GM23248 (cell line): ENCODE results near the gene ITIH3. TPM values are rescaled to one million over a fixed set of nuclear protein-coding genes. Genes with fewer than 3 reads are reported as not detected.

Source experiments
- DNase-seq: peaks from one replicate; pipeline ENCODE4 v3.0.0-alpha.2; 2015
- H2AFZ ChIP-seq: fragments of 200-600 bp; sonication (generic); 2 replicates; pipeline ENCODE4 v1.6.1; 2016; ENCODE audit warnings: antibody characterized with exemption
- H3F3A ChIP-seq: fragments of 200-600 bp; sonication (generic); 2 replicates; pipeline ENCODE4 v1.6.1; 2016; ENCODE audit warnings: mild to moderate bottlenecking, antibody characterized with exemption, mixed run types; ENCODE audit not compliant: insufficient read depth
- H3K27ac ChIP-seq: fragments of 200-600 bp; sonication (generic); 2 replicates; pipeline ENCODE4 v1.5.1; 2016; ENCODE audit warnings: mild to moderate bottlenecking
- H3K27me3 ChIP-seq: fragments of 200-600 bp; sonication (generic); replicated peaks from 2 replicates; pipeline ENCODE4 v1.6.1; 2016; ENCODE audit warnings: mild to moderate bottlenecking; ENCODE audit not compliant: insufficient read depth
- H3K36me3 ChIP-seq: fragments of 200-600 bp; sonication (generic); 2 replicates; pipeline ENCODE4 v1.6.1; 2016; ENCODE audit warnings: low read depth, mild to moderate bottlenecking
- H3K4me1 ChIP-seq: fragments of 200-600 bp; sonication (generic); 2 replicates; pipeline ENCODE4 v1.6.1; 2016; ENCODE audit warnings: mild to moderate bottlenecking; ENCODE audit not compliant: insufficient read depth
- H3K4me2 ChIP-seq: fragments of 200-600 bp; sonication (generic); one replicate; pipeline ENCODE4 v1.6.1; 2016; ENCODE audit warnings: mild to moderate bottlenecking; ENCODE audit not compliant: unreplicated experiment
- H3K4me3 ChIP-seq: fragments of 200-600 bp; sonication (generic); 2 replicates; pipeline ENCODE4 v1.5.1; 2016; ENCODE audit warnings: mild to moderate bottlenecking
- H3K79me2 ChIP-seq: fragments of 200-600 bp; sonication (generic); 2 replicates; pipeline ENCODE4 v1.6.1; 2016; ENCODE audit warnings: mild to moderate bottlenecking; ENCODE audit not compliant: insufficient read depth
- H3K9ac ChIP-seq: fragments of 200-600 bp; sonication (generic); 2 replicates; pipeline ENCODE4 v1.6.1; 2016; ENCODE audit warnings: mild to moderate bottlenecking
- H3K9me2 ChIP-seq: fragments of 200-600 bp; sonication (generic); 2 replicates; pipeline ENCODE4 v1.6.1; 2016; ENCODE audit warnings: mixed run types, mild to moderate bottlenecking, moderate library complexity; ENCODE audit not compliant: insufficient read depth
- H3K9me3 ChIP-seq: fragments of 200-600 bp; sonication (generic); one replicate; pipeline ENCODE4 v1.6.1; 2017; ENCODE audit warnings: low read depth
- H4K20me1 ChIP-seq: fragments of 200-600 bp; sonication (generic); 2 replicates; pipeline ENCODE4 v1.6.0; 2016; ENCODE audit not compliant: insufficient read depth
- EZH2 ChIP-seq: fragments of 200-600 bp; sonication (generic); IDR thresholded peaks from 2 replicates; pipeline ENCODE4 v1.6.1; 2018; ENCODE audit warnings: antibody characterized with exemption, mild to moderate bottlenecking; ENCODE audit not compliant: insufficient read depth, poor library complexity, severe bottlenecking
- EZH2phosphoT487 ChIP-seq: fragments of 200-600 bp; sonication (generic); IDR thresholded peaks from 2 replicates; pipeline ENCODE4 v1.6.1; 2018; ENCODE audit warnings: antibody characterized with exemption, moderate library complexity, mild to moderate bottlenecking, low read depth; ENCODE audit not compliant: insufficient read depth
- WGBS, 2 experiments: methylation state at CpG; one replicate each; pipeline ENCODE4 v1.1.6; 2015 to 2017; ENCODE audit warnings: low lambda C conversion rate in 2 of 2, low coverage in 1 of 2; ENCODE audit errors: missing lambda C conversion rate in 2 of 2; 5-methylcytosine and 5-hydroxymethylcytosine counted together
- in situ Hi-C: fragments of 300-500 bp; cut with MboI; formaldehyde crosslinking; loops from 2 replicates; pipeline ENCODE4 v1.15.0; 2020
- polyA plus RNA-seq: library from polyadenylated mRNA; unstranded; fragments of >200 nt; fragmentation: Nextera tagmentation; extraction: Ambion mirVana; gene quantifications from 2 replicates; pipeline ENCODE4 v1.2.1, GENCODE V29; 2016
- total RNA-seq: library from RNA; depleted of rRNA; stranded (reverse); fragments of >200 nt; shearing (Covaris generic); gene quantifications from 2 replicates; pipeline ENCODE4 v1.2.3, GENCODE V29; 2014

ITIH3 gene
- total and polyA plus RNA-seq, 2 experiments from 2014 or later = not detected

DNA sequence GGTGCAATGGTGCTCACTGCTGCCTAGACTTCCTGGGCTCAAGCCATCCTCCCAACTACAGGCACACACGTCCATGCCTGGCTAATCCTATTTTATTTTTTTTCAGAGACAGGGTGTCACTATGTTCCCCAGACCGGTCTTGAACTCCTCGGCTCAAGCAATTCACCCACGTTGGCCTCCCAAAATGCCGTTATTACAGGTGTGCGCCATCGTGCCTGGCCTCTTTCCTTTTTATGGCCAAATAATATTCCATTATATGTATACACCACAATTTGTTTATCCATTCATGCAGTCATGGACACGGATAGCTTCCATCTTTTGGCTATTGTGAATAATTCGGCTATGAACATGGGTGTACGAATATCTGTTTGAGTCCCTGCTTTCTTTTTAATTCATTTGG is 22.9 kb upstream of the ITIH3 start:
- no peaks in the 10 kb centered on the region for H3F3A ChIP-seq
- no peaks in the 10 kb centered on the region for H3K36me3 ChIP-seq
- in situ Hi-C loops = no loop called here
- H3K9ac ChIP-seq = peak overlapping the region; percentile 77; the same call in 1 of the 2 replicates
- H3K9me3 ChIP-seq = no peaks in the 10 kb centered on the region
- H2AFZ ChIP-seq = peak overlapping the region; percentile 98
- no peaks in the 10 kb centered on the region for H4K20me1 ChIP-seq
- no peak overlapping the region for H3K27ac ChIP-seq
- 81 to 89% methylated on average over 10 of the region's 10 CpGs for WGBS, 2 experiments
- no peaks in the 10 kb centered on the region for H3K27me3 ChIP-seq
- no peaks in the 10 kb centered on the region for H3K9me2 ChIP-seq
- peak overlapping the region; percentile 85 for H3K4me2 ChIP-seq
- H3K4me3 ChIP-seq = peak overlapping the region; percentile 82; the same call in 1 of the 2 replicates
- no peak for TF ChIP-seq EZH2phosphoT487
- TF ChIP-seq EZH2 = no peak
- peaks cover 5% of the 10 kb centered on the region; the same call in 1 of the 2 replicates for H3K4me1 ChIP-seq
- no peak for DNase-seq
- peaks cover 24% of the 10 kb centered on the region; the same call in 1 of the 2 replicates for H3K79me2 ChIP-seq

DNA sequence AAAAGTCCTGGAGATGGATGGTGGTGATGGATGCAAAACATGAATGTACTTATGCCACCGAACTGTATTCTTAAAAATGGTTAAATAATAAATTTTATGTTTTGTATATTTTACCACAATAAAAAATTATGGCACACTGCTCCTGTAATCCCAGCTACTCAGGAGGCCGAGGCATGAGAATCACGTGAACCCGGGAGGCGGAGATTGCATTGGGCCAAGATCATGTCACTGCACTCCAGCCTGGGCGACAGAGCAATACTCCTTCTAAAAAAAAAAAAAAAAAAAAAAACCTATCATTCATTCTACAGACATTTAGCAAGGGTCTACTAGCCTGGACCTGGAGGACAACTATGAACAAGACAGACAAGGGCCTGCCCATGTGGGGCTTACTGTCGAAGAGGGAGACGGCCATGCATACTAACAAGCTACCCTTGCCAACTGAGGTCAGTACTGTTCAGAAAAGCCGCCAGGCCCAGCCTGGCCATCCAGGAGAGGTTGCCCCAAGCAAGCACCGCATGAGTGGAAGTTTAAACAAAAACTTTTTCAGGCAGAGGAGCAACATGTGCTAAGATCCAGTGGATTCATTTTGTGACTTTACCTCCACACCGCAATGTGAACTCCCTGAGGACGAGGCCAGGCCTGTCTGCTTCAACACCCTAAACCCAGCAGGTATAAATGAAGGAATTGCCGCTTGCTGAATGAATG is 21.1 kb upstream of the ITIH3 start:
- Histone ChIP-seq H3K9ac (no peak overlapping the region), H3K4me2 (no peak overlapping the region), H3K4me1 (peaks cover 5% of the 10 kb centered on the region; the same call in 1 of the 2 replicates), H3K9me2 (no peaks in the 10 kb centered on the region), H3K79me2 (peaks cover 21% of the 10 kb centered on the region; the same call in 1 of the 2 replicates), H3K4me3 (no peak overlapping the region), H4K20me1 (no peaks in the 10 kb centered on the region), H3K9me3 (no peaks in the 10 kb centered on the region), H3K27ac (no peak overlapping the region), H3K27me3 (no peaks in the 10 kb centered on the region), H2AFZ (no peak overlapping the region), H3F3A (no peaks in the 10 kb centered on the region), H3K36me3 (no peaks in the 10 kb centered on the region)
- TF ChIP-seq EZH2phosphoT487 = no peak
- no peak for TF ChIP-seq EZH2
- no peak for DNase-seq
- WGBS, 2 experiments = 79 to 86% methylated on average over 13 of the region's 13 CpGs
- in situ Hi-C loops = no loop called here

DNA sequence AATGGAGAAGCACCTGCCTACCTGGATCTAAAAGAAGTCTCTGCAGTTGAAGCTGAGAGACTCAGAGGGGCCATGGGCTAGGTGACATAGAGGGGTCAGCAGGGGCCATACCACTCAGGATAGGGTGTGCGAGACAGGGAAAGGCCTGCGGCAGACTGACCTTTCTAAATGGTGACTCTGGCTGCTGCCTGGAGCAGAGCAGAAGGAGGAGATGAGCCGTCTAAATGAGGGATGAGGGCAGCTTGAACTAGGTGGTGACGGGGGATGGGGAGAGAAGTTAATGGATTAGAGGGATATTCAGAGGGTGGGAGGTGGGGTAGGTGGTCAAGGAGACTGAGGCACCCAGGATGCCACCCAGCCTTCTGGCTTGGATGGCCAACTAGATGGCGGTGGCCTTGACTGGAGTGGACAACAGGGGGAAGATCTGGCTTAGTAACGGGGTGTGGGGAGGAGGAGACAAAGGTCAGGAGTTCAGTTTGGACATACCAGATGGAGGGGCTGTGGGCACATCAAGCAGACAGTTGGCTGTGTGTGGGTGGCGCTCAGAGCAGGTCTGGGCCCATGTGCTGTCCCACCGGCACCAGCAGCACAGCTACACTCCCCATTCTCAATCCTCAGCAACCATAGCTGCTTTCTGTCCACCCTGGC is 20.4 kb upstream of the ITIH3 start:
- H3K9ac ChIP-seq = no peak overlapping the region
- no peak overlapping the region for H3K4me2 ChIP-seq
- no peak for DNase-seq
- H3K9me2 ChIP-seq = no peaks in the 10 kb centered on the region
- peaks cover 14% of the 10 kb centered on the region; the same call in 1 of the 2 replicates for H3K79me2 ChIP-seq
- TF ChIP-seq EZH2phosphoT487 (no peak), EZH2 (no peak)
- no peaks in the 10 kb centered on the region for H3F3A ChIP-seq
- in situ Hi-C loops = no loop called here
- H2AFZ ChIP-seq = no peak overlapping the region
- H3K4me1 ChIP-seq = peaks cover 5% of the 10 kb centered on the region; the same call in 1 of the 2 replicates
- WGBS, 2 experiments = 70 to 72% methylated on average over 8 of the region's 8 CpGs
- H3K36me3 ChIP-seq = no peaks in the 10 kb centered on the region
- H4K20me1 ChIP-seq = no peaks in the 10 kb centered on the region
- H3K9me3 ChIP-seq = no peaks in the 10 kb centered on the region
- no peak overlapping the region for H3K4me3 ChIP-seq
- no peak overlapping the region for H3K27ac ChIP-seq
- no peaks in the 10 kb centered on the region for H3K27me3 ChIP-seq

DNA sequence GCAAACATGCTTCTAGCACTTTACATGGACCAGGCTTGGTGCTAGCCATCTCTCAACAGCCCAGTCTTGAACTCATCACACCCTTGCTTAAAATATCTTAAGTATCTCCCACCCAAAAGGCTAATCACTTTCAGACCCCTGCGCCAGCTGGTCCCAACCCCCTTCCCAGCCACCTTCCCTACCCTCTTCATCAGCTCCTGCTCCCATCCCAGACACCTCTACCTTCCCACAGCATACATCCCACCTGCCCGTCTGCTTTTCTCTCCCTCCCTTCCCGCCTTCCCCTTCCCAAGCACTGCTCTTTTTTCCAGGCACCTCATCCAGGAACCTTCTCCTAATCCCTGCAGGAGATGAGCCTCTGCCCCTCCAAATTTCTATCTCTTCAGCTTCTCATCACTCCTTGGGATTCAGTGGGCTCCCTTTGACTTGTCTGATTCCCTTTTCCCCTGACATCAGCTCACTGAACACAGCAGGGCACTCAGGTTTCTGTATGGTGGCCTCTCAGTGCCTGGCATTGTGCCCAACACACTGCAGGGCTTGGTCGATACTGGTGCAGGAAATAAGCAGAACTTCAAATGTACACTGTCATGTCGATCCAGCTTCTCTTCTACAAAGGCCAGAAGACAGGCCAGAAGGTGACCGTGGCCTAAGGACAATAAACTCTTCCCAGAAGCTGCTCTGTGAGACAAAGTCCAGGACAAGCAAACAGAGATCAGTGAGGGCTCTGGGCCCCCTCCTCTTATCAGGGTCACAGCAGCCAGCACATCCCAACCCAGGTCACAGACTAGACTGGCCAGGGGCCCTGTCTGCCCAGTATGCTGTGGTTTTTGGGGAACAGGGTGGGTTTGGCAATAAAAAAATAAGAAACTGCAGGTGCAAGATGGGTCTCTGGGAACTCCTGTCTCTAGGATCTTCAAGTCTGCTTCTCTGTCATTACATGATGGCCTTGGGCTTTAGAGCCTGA is 19.4 kb upstream of the ITIH3 start:
- no peaks in the 10 kb centered on the region for H3K9me3 ChIP-seq
- WGBS, 2 experiments = 26 to 37% methylated on average over 5 to 6 of the region's 6 CpGs
- no peak overlapping the region for H3K27ac ChIP-seq

More for the DNA sequence above, 19.4 kb upstream of the ITIH3 start:
- H3K79me2 ChIP-seq = 0 out of 2 replicates have a peak, but pooled peaks cover 4% of the 10 kb centered on the region
- no peak for DNase-seq
- TF ChIP-seq EZH2 (no peak), EZH2phosphoT487 (no peak)
- H3F3A ChIP-seq = no peaks in the 10 kb centered on the region
- H3K4me3 ChIP-seq = no peak overlapping the region
- no peaks in the 10 kb centered on the region for H3K36me3 ChIP-seq
- H3K27me3 ChIP-seq = no peaks in the 10 kb centered on the region
- H3K9ac ChIP-seq = no peak overlapping the region
- no peak overlapping the region for H3K4me2 ChIP-seq
- no peaks in the 10 kb centered on the region for H3K9me2 ChIP-seq
- H3K4me1 ChIP-seq = no peaks in the 10 kb centered on the region
- H2AFZ ChIP-seq = no peak overlapping the region
- no peaks in the 10 kb centered on the region for H4K20me1 ChIP-seq
- in situ Hi-C loops = no loop called here
